Duodenal mucosa (tissue), 2 donors: Measurements from ENCODE around the gene SERPINB3.
"Not testable (repeated sequence)": the region's sequence is repeated elsewhere in the genome, so short reads cannot be mapped to it uniquely, and the experiment has no call there.

Source experiments
- H3K27ac ChIP-seq: one replicate; pipeline ENCODE4 v1.7.0; 2013; ENCODE audit warnings: low read depth, low read length
- H3K27me3 ChIP-seq, 2 donors: one replicate each; pipeline ENCODE4 v1.7.0; 2013; ENCODE audit warnings: low read length in 2 of 2, control low read depth in 1 of 2; ENCODE audit not compliant: insufficient read depth in 2 of 2, control insufficient read depth in 1 of 2
- H3K36me3 ChIP-seq, 2 donors: one replicate each; pipeline ENCODE4 v1.7.0; 2013; ENCODE audit warnings: low read length in 2 of 2, control low read depth in 1 of 2; ENCODE audit not compliant: insufficient read depth in 2 of 2, control insufficient read depth in 1 of 2
- H3K4me1 ChIP-seq, 2 donors: one replicate each; pipeline ENCODE4 v1.7.0; 2013; ENCODE audit warnings: low read length in 2 of 2, control low read depth in 1 of 2; ENCODE audit not compliant: insufficient read depth in 2 of 2, control insufficient read depth in 1 of 2
- H3K4me3 ChIP-seq, 2 donors: one replicate each; pipeline ENCODE4 v1.7.0; 2013; ENCODE audit warnings: low read length in 2 of 2, low read depth in 1 of 2
- H3K9ac ChIP-seq, 2 donors: one replicate each; pipeline ENCODE4 v1.7.0; 2013; ENCODE audit warnings: low read length in 2 of 2, low read depth in 1 of 2
- H3K9me3 ChIP-seq, 2 donors: one replicate each; pipeline ENCODE4 v1.7.0; 2013; ENCODE audit warnings: low read length in 2 of 2, control low read depth in 1 of 2; ENCODE audit not compliant: control insufficient read depth in 1 of 2

The SERPINB3 gene

GRCh38 chr18:63648241-63648640 is 13.5 kb downstream of the SERPINB3 start:
- no peaks in the 10 kb centered on the region for H3K4me1 ChIP-seq
- no peaks in the 10 kb centered on the region for H3K36me3 ChIP-seq
- no peaks in the 10 kb centered on the region for H3K27me3 ChIP-seq
- H3K27ac ChIP-seq, result no peak overlapping the region
- H3K4me3 ChIP-seq, result no peak overlapping the region
- H3K9ac ChIP-seq, result no peak overlapping the region
- H3K9me3 ChIP-seq, result no peaks in the 10 kb centered on the region

- Histone ChIP-seq H3K4me3 (no peak overlapping the region), H3K9me3 (no peaks in the 10 kb centered on the region), H3K36me3 (no peaks in the 10 kb centered on the region), H3K4me1 (no peaks in the 10 kb centered on the region), H3K27ac (no peak overlapping the region), H3K27me3 (no peaks in the 10 kb centered on the region), H3K9ac (no peak overlapping the region)
Observed at GRCh38 chr18:63646936-63647335, 14.8 kb downstream of the SERPINB3 start.

- not testable (repeated sequence) for H3K27ac ChIP-seq, H3K4me3 ChIP-seq, H3K27me3 ChIP-seq, H3K9me3 ChIP-seq, H3K4me1 ChIP-seq, H3K9ac ChIP-seq, H3K36me3 ChIP-seq
Observed at GRCh38 chr18:63644694-63645093, 17.0 kb downstream of the SERPINB3 start.

GRCh38 chr18:63644142-63644541 is 17.6 kb downstream of the SERPINB3 start, which contains the start of gene SERPINB4:
Gene SERPINB4 (minus strand): TSS chr18:63644256. CDS start chr18:63643577, 679 bp downstream.
- not testable (repeated sequence) for H3K9me3 ChIP-seq, H3K9ac ChIP-seq, H3K4me3 ChIP-seq, H3K4me1 ChIP-seq, H3K27me3 ChIP-seq, H3K36me3 ChIP-seq, H3K27ac ChIP-seq

- not testable (repeated sequence) for H3K27ac ChIP-seq, H3K27me3 ChIP-seq, H3K36me3 ChIP-seq, H3K9ac ChIP-seq, H3K4me1 ChIP-seq, H3K4me3 ChIP-seq, H3K9me3 ChIP-seq
Observed at GRCh38 chr18:63642668-63643356, 18.9 kb downstream of the SERPINB3 start.

GRCh38 chr18:63641157-63641680 is 20.5 kb downstream of the SERPINB3 start:
- not testable (repeated sequence) for H3K27me3 ChIP-seq, H3K9me3 ChIP-seq, H3K27ac ChIP-seq, H3K9ac ChIP-seq, H3K36me3 ChIP-seq, H3K4me1 ChIP-seq, H3K4me3 ChIP-seq

- no peaks in the 10 kb centered on the region for H3K27me3 ChIP-seq
- no peaks in the 10 kb centered on the region for H3K4me1 ChIP-seq
- H3K9me3 ChIP-seq, result no peaks in the 10 kb centered on the region
- H3K4me3 ChIP-seq, result no peak overlapping the region
- no peak overlapping the region for H3K9ac ChIP-seq
- H3K27ac ChIP-seq, result no peak overlapping the region
- H3K36me3 ChIP-seq, result no peaks in the 10 kb centered on the region
Observed at GRCh38 chr18:63637703-63638102, 24.0 kb downstream of the SERPINB3 start.

GRCh38 chr18:63627819-63628218 is 33.9 kb downstream of the SERPINB3 start:
- Histone ChIP-seq H3K9me3 (peaks cover 23 to 28% of the 10 kb centered on the region in 2 donors), H3K27ac (no peak overlapping the region), H3K27me3 (no peaks in the 10 kb centered on the region), H3K4me3 (no peak overlapping the region), H3K4me1 (no peaks in the 10 kb centered on the region), H3K9ac (no peak overlapping the region), H3K36me3 (no peaks in the 10 kb centered on the region)

GRCh38 chr18:63626431-63626830 is 35.3 kb downstream of the SERPINB3 start:
- no peaks in the 10 kb centered on the region for H3K27me3 ChIP-seq
- H3K27ac ChIP-seq, result no peak overlapping the region
- no peaks in the 10 kb centered on the region for H3K36me3 ChIP-seq
- H3K4me1 ChIP-seq, result no peaks in the 10 kb centered on the region
- H3K9ac ChIP-seq, result no peak overlapping the region
- peaks cover 23 to 28% of the 10 kb centered on the region in 2 donors for H3K9me3 ChIP-seq
- no peak overlapping the region for H3K4me3 ChIP-seq

- H3K9me3 ChIP-seq, result peaks cover 23 to 28% of the 10 kb centered on the region in 2 donors
- H3K4me3 ChIP-seq, result no peak overlapping the region
- no peak overlapping the region for H3K9ac ChIP-seq
- H3K36me3 ChIP-seq, result no peaks in the 10 kb centered on the region
- H3K27me3 ChIP-seq, result no peaks in the 10 kb centered on the region
- no peaks in the 10 kb centered on the region for H3K4me1 ChIP-seq
- H3K27ac ChIP-seq, result no peak overlapping the region
Observed at GRCh38 chr18:63624863-63625262, 36.8 kb downstream of the SERPINB3 start.
